Cardiac muscle cell (in vitro differentiated cells and primary cell): Measurements from ENCODE around the gene PMM2. TPM values are rescaled to one million over a fixed set of nuclear protein-coding genes. Genes with fewer than 3 reads are reported as not detected.

Source experiments
- DNase-seq, 2 donors: peaks; one replicate each; pipeline versions ENCODE4 v3.0.0 to v3.0.0-alpha.2; 2010 to 2017; ENCODE audit warnings: low read depth in 1 of 2, low spot score in 1 of 2
- H3K27ac ChIP-seq: fragments of 200-600 bp; sonication (generic); 2 replicates; pipeline ENCODE4 v1.5.1; 2016
- H3K27me3 ChIP-seq: fragments of 200-600 bp; sonication (generic); 2 replicates; pipeline ENCODE4 v1.6.0; 2016; ENCODE audit warnings: control low read depth
- H3K36me3 ChIP-seq: fragments of 200-600 bp; sonication (generic); 2 replicates; pipeline ENCODE4 v1.5.1; 2016; ENCODE audit warnings: control low read depth
- H3K4me1 ChIP-seq: fragments of 200-600 bp; sonication (generic); 2 replicates; pipeline ENCODE4 v1.8.1; 2017; ENCODE audit warnings: low read depth, mild to moderate bottlenecking, mixed run types
- H3K4me3 ChIP-seq: fragments of 200-600 bp; sonication (generic); 2 replicates; pipeline ENCODE4 v1.5.1; 2016; ENCODE audit warnings: mild to moderate bottlenecking
- H3K9me3 ChIP-seq: fragments of 200-600 bp; sonication (generic); 2 replicates; pipeline ENCODE4 v1.5.1; 2017; ENCODE audit warnings: low read depth, mild to moderate bottlenecking, control low read depth
- CTCF ChIP-seq: IDR thresholded peaks from 2 replicates; pipeline ENCODE4 v1.5.1; 2012; ENCODE audit warnings: low read depth, mild to moderate bottlenecking, low read length
- polyA plus RNA-seq: library from polyadenylated mRNA; unstranded; fragments of >200 nt; fragmentation: Nextera tagmentation; extraction: Ambion mirVana; gene quantifications from 2 replicates; pipeline ENCODE4 v1.2.1, GENCODE V29; 2016
- total RNA-seq: library from RNA; depleted of rRNA; stranded (reverse); fragments of >200 nt; gene quantifications from 2 replicates; pipeline ENCODE4 v1.2.3, GENCODE V29; 2016

Gene PMM2
- total and polyA plus RNA-seq, 2 experiments from 2014 or later, result 12.9 to 14.2 TPM

- H3K36me3 ChIP-seq, result peaks cover 41% of the 10 kb centered on the region
- no peak for TF ChIP-seq CTCF
- no peak overlapping the region for H3K4me3 ChIP-seq
- no peak for DNase-seq
- no peaks in the 10 kb centered on the region for H3K27me3 ChIP-seq
- H3K4me1 ChIP-seq, result no peaks in the 10 kb centered on the region
- no peak overlapping the region for H3K27ac ChIP-seq
- H3K9me3 ChIP-seq, result no peaks in the 10 kb centered on the region
Observed at GRCh38 chr16:8814095-8814806, 16.6 kb downstream of the PMM2 start.

- Histone ChIP-seq H3K9me3 (no peaks in the 10 kb centered on the region), H3K27me3 (no peaks in the 10 kb centered on the region), H3K4me3 (no peak overlapping the region), H3K36me3 (peaks cover 27% of the 10 kb centered on the region), H3K4me1 (no peaks in the 10 kb centered on the region), H3K27ac (no peak overlapping the region)
- DNase-seq, result no peak
- no peak for TF ChIP-seq CTCF
Observed at GRCh38 chr16:8816967-8817655, 19.5 kb downstream of the PMM2 start.

- Histone ChIP-seq H3K4me1 (no peaks in the 10 kb centered on the region), H3K27me3 (no peaks in the 10 kb centered on the region), H3K27ac (peak overlapping the region; percentile 6), H3K36me3 (peaks cover 15% of the 10 kb centered on the region), H3K9me3 (no peaks in the 10 kb centered on the region), H3K4me3 (no peak overlapping the region)
- no peak for DNase-seq
- TF ChIP-seq CTCF, result no peak
Observed at GRCh38 chr16:8818504-8819270, 21.0 kb downstream of the PMM2 start.

- no peak for TF ChIP-seq CTCF
- H3K4me3 ChIP-seq, result no peak overlapping the region
- H3K36me3 ChIP-seq, result peaks cover 14% of the 10 kb centered on the region
- DNase-seq, result no peak
- no peak overlapping the region for H3K27ac ChIP-seq
- no peaks in the 10 kb centered on the region for H3K4me1 ChIP-seq
- H3K27me3 ChIP-seq, result no peaks in the 10 kb centered on the region
- no peaks in the 10 kb centered on the region for H3K9me3 ChIP-seq
Observed at GRCh38 chr16:8819411-8820034, 21.9 kb downstream of the PMM2 start.

- TF ChIP-seq CTCF, result no peak
- H3K4me1 ChIP-seq, result no peaks in the 10 kb centered on the region
- no peak for DNase-seq
- H3K4me3 ChIP-seq, result no peak overlapping the region
- no peak overlapping the region for H3K27ac ChIP-seq
- peaks cover 7% of the 10 kb centered on the region for H3K36me3 ChIP-seq
- no peaks in the 10 kb centered on the region for H3K9me3 ChIP-seq
- H3K27me3 ChIP-seq, result no peaks in the 10 kb centered on the region
Observed at GRCh38 chr16:8822403-8822802, 24.8 kb downstream of the PMM2 start.
